Endothelial cell of umbilical vein (primary cell): ENCODE measurements around the gene CDC37. TPM values are rescaled to one million over a fixed set of nuclear protein-coding genes. Genes with fewer than 3 reads are reported as not detected.
A peak's percentile ranks its signal among the peaks of the same experiment; 100 is the strongest.

Experiments used
- BruUV-seq: library from RNA; stranded (reverse); fragments of 400-500 nt; replicated peaks from 2 replicates; lab custom pipeline; 2021; lab: Mats Ljungman, UMichigan
- CTCF ChIA-PET: fragments of 300-600, 350-600 bp; sonication (Branson Sonifier 250); formaldehyde crosslinking; loops from one replicate; lab custom pipeline; 2021; ENCODE audit warnings: antibody characterized with exemption, inconsistent platforms; lab: Charles Lee
- POLR2A ChIA-PET: fragments of 300-600, 350-600 bp; sonication (Branson Sonifier 250); formaldehyde crosslinking; loops from one replicate; lab custom pipeline; 2021; ENCODE audit warnings: antibody characterized with exemption, inconsistent platforms; lab: Charles Lee
- DNase-seq: peaks from one replicate; pipeline ENCODE4 v3.0.0-alpha.2; 2011; ENCODE audit warnings: low read depth, low spot score
- FAIRE-seq: peaks from 2 replicates; lab custom pipeline; 2011; peaks lifted over from hg19 to GRCh38; lab: Jason Lieb, UNC
- H2AFZ ChIP-seq: 2 replicates; pipeline ENCODE4 v1.6.0; 2012; ENCODE audit warnings: low read depth, low read length, control low read depth, inconsistent platforms
- H3K27ac ChIP-seq: 2 replicates; pipeline ENCODE4 v1.5.1; 2011; ENCODE audit warnings: low read depth, mild to moderate bottlenecking, control low read depth, low read length, moderate library complexity; ENCODE audit not compliant: insufficient read depth
- H3K27me3 ChIP-seq, 2 experiments: 2 replicates each; pipeline versions ENCODE4 v1.6.0 to v1.6.1; 2011; ENCODE audit warnings: low read length in 2 of 2, mixed read lengths in 1 of 2; ENCODE audit not compliant: control insufficient read depth in 2 of 2, insufficient read depth in 2 of 2
- H3K36me3 ChIP-seq, 2 experiments: 2 replicates in 1 of 2; 3 replicates in 1 of 2; pipeline ENCODE4 v1.5.1; 2011; ENCODE audit warnings: low read length in 2 of 2, mild to moderate bottlenecking in 1 of 2, moderate library complexity in 1 of 2; ENCODE audit not compliant: control insufficient read depth in 2 of 2, insufficient read depth in 2 of 2; ENCODE audit errors: extremely low read depth in 1 of 2
- H3K4me1 ChIP-seq: 3 replicates; pipeline ENCODE4 v1.5.1; 2011; ENCODE audit warnings: mild to moderate bottlenecking, low read length; ENCODE audit not compliant: control insufficient read depth, insufficient read depth; ENCODE audit errors: extremely low read depth
- H3K4me2 ChIP-seq: 2 replicates; pipeline ENCODE4 v1.6.1; 2011; ENCODE audit warnings: low read length, control low read depth, mixed read lengths; ENCODE audit not compliant: insufficient read depth
- H3K4me3 ChIP-seq, 3 experiments: fragments of 200-600 bp in 1 of 3; sonication (generic), shearing (Covaris generic) in 1 of 3; replicated peaks in 1 of 3; 2 replicates each; pipeline ENCODE4 v1.5.1; 2011 to 2016; ENCODE audit warnings: control low read depth in 3 of 3, low read length in 3 of 3, mild to moderate bottlenecking in 2 of 3, inconsistent platforms in 1 of 3, low read depth in 1 of 3, moderate library complexity in 1 of 3; ENCODE audit not compliant: insufficient read depth in 1 of 3
- H3K79me2 ChIP-seq: 2 replicates; pipeline ENCODE4 v1.6.0; 2012; ENCODE audit warnings: low read length, inconsistent platforms; ENCODE audit not compliant: control insufficient read depth, insufficient read depth
- H3K9ac ChIP-seq: replicated peaks from 2 replicates; pipeline ENCODE3; 2011; ENCODE audit warnings: low read length, control low read depth; ENCODE audit not compliant: insufficient read depth; ENCODE audit errors: extremely low read depth
- H3K9me1 ChIP-seq: replicated peaks from 3 replicates; pipeline ENCODE4 v1.6.0; 2011; ENCODE audit warnings: mild to moderate bottlenecking, low read length; ENCODE audit not compliant: control insufficient read depth, insufficient read depth; ENCODE audit errors: extremely low read depth
- H3K9me3 ChIP-seq: replicated peaks from 2 replicates; pipeline ENCODE4 v1.5.1; 2012; ENCODE audit warnings: low read length, inconsistent platforms; ENCODE audit not compliant: control insufficient read depth, insufficient read depth
- H4K20me1 ChIP-seq: replicated peaks from 2 replicates; pipeline ENCODE3; 2011; ENCODE audit warnings: mild to moderate bottlenecking, low read length; ENCODE audit not compliant: control insufficient read depth, insufficient read depth; ENCODE audit errors: extremely low read depth
- CTCF ChIP-seq, 2 donors: IDR thresholded peaks; 1 replicate in 1 of 2; 2 replicates in 1 of 2; pipeline ENCODE4 v1.5.1; 2011; ENCODE audit warnings: low read length in 2 of 2, mild to moderate bottlenecking in 2 of 2, moderate library complexity in 2 of 2, control low read depth in 1 of 2, inconsistent platforms in 1 of 2, low read depth in 1 of 2; ENCODE audit not compliant: insufficient read depth in 1 of 2; ENCODE audit errors: extremely low read depth in 1 of 2
- EZH2 ChIP-seq: IDR thresholded peaks from 2 replicates; pipeline ENCODE4 v1.6.1; 2012; ENCODE audit warnings: borderline replicate concordance, low read depth, mild to moderate bottlenecking, moderate library complexity, low read length, inconsistent platforms; ENCODE audit not compliant: severe bottlenecking
- FOS ChIP-seq: IDR thresholded peaks from 2 replicates; pipeline ENCODE4 v1.6.1; 2011; ENCODE audit warnings: mild to moderate bottlenecking, low read length, moderate library complexity, borderline replicate concordance; ENCODE audit not compliant: insufficient read depth
- GATA2 ChIP-seq: IDR thresholded peaks from 2 replicates; pipeline ENCODE4 v1.7.0; 2011; ENCODE audit warnings: low read depth, mild to moderate bottlenecking, moderate library complexity, mixed read lengths, low read length; ENCODE audit not compliant: insufficient read length, insufficient read depth
- JUN ChIP-seq: IDR thresholded peaks from 2 replicates; pipeline ENCODE4 v1.6.1; 2011; ENCODE audit warnings: borderline replicate concordance, low read depth; ENCODE audit not compliant: insufficient read length, insufficient read depth
- MAX ChIP-seq: IDR thresholded peaks from 2 replicates; pipeline ENCODE4 v1.6.1; 2011; ENCODE audit not compliant: insufficient read depth, insufficient read length
- MYC ChIP-seq: IDR thresholded peaks from one replicate; pipeline ENCODE4 v1.6.1; 2011; ENCODE audit warnings: mild to moderate bottlenecking, low read depth, low read length
- POLR2A ChIP-seq: IDR thresholded peaks from 2 replicates; pipeline ENCODE4 v1.6.1; 2012; ENCODE audit warnings: low read depth, mild to moderate bottlenecking, control low read depth, low read length
- POLR2AphosphoS5 ChIP-seq: IDR thresholded peaks from 2 replicates; pipeline ENCODE4 v1.6.1; 2012; ENCODE audit warnings: low read depth, mild to moderate bottlenecking, control low read depth, low read length, moderate library complexity; ENCODE audit not compliant: insufficient read depth
- dilution Hi-C: fragments of 300-500 bp; cut with MboI; formaldehyde crosslinking; loops from one replicate; pipeline ENCODE4 v1.15.0; 2019; ENCODE audit warnings: low sequenced_read_pairs; ENCODE audit not compliant: extremely low pct_ligation_motif_present
- intact Hi-C: fragments of 100-400 bp; cut with micrococcal nuclease; formaldehyde crosslinking; loops from one replicate; pipeline ENCODE4 v1.10.0; 2022
- polyA plus RNA-seq, 4 experiments: library from polyadenylated mRNA; depleted of rRNA in 3 of 4; stranded (reverse) in 3 of 4; unstranded in 1 of 4; fragments of >200 nt; gene quantifications; 2 replicates each; pipeline versions ENCODE4 v1.2.1 to v1.2.3, GENCODE V29; 2011 to 2012; ENCODE audit warnings: missing spikeins in 1 of 4
- total RNA-seq: library from RNA; stranded (reverse); gene quantifications from 2 replicates; pipeline ENCODE4 v1.2.3, GENCODE V29; 2021

The CDC37 gene
- total and polyA plus RNA-seq, 2 donors (not counting 3 experiments of a cell fraction or from before 2014, with no cell fraction given), result 300 to 372 TPM

- no peak for FAIRE-seq
- POLR2A ChIA-PET, result no interaction called here
- CTCF ChIA-PET, result interaction anchor here (1.1 kb wide), 1 partner anchor 13 kb away, joined by 4 read pairs; no protein-coding TSS in a partner anchor
- H3K9me3 ChIP-seq, result no peaks in the 10 kb centered on the region
- no peak overlapping the region for H3K4me3 ChIP-seq
- peaks cover 14% of the 10 kb centered on the region for H3K4me1 ChIP-seq
- no peak for DNase-seq
- no peaks in the 10 kb centered on the region for H3K36me3 ChIP-seq
- H3K4me2 ChIP-seq, result no peak overlapping the region
- H3K9ac ChIP-seq, result no peak overlapping the region
- TF ChIP-seq POLR2AphosphoS5, result no peak
- no peak for TF ChIP-seq CTCF (IDR thresholded peaks at IDR 0.05; ENCODE audit: extremely low read depth in 1 of 2, insufficient read depth in 1 of 2, low read depth in 1 of 2, low read length in 2 of 2)
- TF ChIP-seq GATA2, result no peak
- TF ChIP-seq FOS, result no peak
- TF ChIP-seq EZH2, result no peak
- no peak for TF ChIP-seq MYC
- TF ChIP-seq POLR2A, result no peak
- no peak for TF ChIP-seq MAX
- TF ChIP-seq JUN, result no peak
- H2AFZ ChIP-seq, result peak overlapping the region; percentile 8
- peaks cover 46 to 51% of the 10 kb centered on the region in 2 experiments for H3K27me3 ChIP-seq
- H3K9me1 ChIP-seq, result no peaks in the 10 kb centered on the region
- BruUV-seq, result no TSS peak
- H4K20me1 ChIP-seq, result no peaks in the 10 kb centered on the region
- intact Hi-C loops (loop anchor here (5.0 kb wide), 1 partner anchor 148 kb away; the partner anchor contains the start of genes CDKN2D and KRI1), dilution Hi-C loops (no loop called here)
- H3K79me2 ChIP-seq, result no peaks in the 10 kb centered on the region
- no peak overlapping the region for H3K27ac ChIP-seq
Observed at GRCh38 chr19:10419200-10419645, 15.9 kb upstream of the CDC37 start.
